Right renal pelvis (tissue), 4 donors: ENCODE data around the gene CRELD1. TPM values are rescaled to one million over a fixed set of nuclear protein-coding genes. Genes with fewer than 3 reads are reported as not detected.
A peak's percentile ranks its signal among the peaks of the same experiment; 100 is the strongest.
"Not testable (repeated sequence)": the region's sequence is repeated elsewhere in the genome, so short reads cannot be mapped to it uniquely, and the experiment has no call there.

Source experiments
- DNase-seq, 4 donors: peaks; one replicate each; pipeline ENCODE4 v3.0.0-alpha.2; 2013; ENCODE audit warnings: low read depth in 4 of 4, low spot score in 3 of 4, missing footprints in 1 of 4
- polyA plus RNA-seq, 4 donors: library from polyadenylated mRNA; unstranded; fragments of 120-200 nt; gene quantifications; one replicate each; pipeline ENCODE4 v1.2.1, GENCODE V29; 2013; ENCODE audit not compliant: insufficient read length in 4 of 4

Gene CRELD1
- 10 to 100 TPM; 53.9 to 62.1 (median 58.8) TPM for polyA plus RNA-seq

- DNase-seq, result peak; percentile 87 to 92 (median 90)
These were observed at the start of gene CRELD1 for GRCh38 chr3:9933561-9934234. Gene CRELD1, plus strand, starts transcription at chr3:9933834. Its CDS starts 605 bp downstream, at chr3:9934439.

GRCh38 chr3:9884555-9885165, 49.0 kb upstream of the CRELD1 start:
- DNase-seq, result no peak

GRCh38 chr3:9886328-9886727, 47.3 kb upstream of the CRELD1 start:
- DNase-seq, result no peak

GRCh38 chr3:9887480-9887879, 46.2 kb upstream of the CRELD1 start:
- no peak for DNase-seq

GRCh38 chr3:9888540-9888939, 45.1 kb upstream of the CRELD1 start:
- no peak for DNase-seq

- no peak for DNase-seq
These were observed 44.2 kb upstream of the CRELD1 start for GRCh38 chr3:9889405-9889804.

GRCh38 chr3:9890249-9891071, 43.2 kb upstream of the CRELD1 start, which contains the start of gene JAGN1:
Gene JAGN1, plus strand, starts transcription at chr3:9890610. Its CDS starts 113 bp downstream, at chr3:9890723.
- DNase-seq, result peak; percentile 81 to 85 (median 82)

GRCh38 chr3:9891072-9891622, 42.5 kb upstream of the CRELD1 start:
- DNase-seq, result no peak

GRCh38 chr3:9893739-9894138, 39.9 kb upstream of the CRELD1 start:
- DNase-seq, result no peak

GRCh38 chr3:9895715-9896114, 37.9 kb upstream of the CRELD1 start:
- not testable (repeated sequence) for DNase-seq

GRCh38 chr3:9896755-9897407, 36.8 kb upstream of the CRELD1 start:
- DNase-seq, result not testable (repeated sequence)

- DNase-seq, result peak in 1 of 4 donors; percentile 43
These were observed 35.9 kb upstream of the CRELD1 start for GRCh38 chr3:9897408-9898372.

- no peak for DNase-seq
These were observed 35.0 kb upstream of the CRELD1 start for GRCh38 chr3:9898467-9899241.

GRCh38 chr3:9899289-9899791, 34.3 kb upstream of the CRELD1 start:
- DNase-seq, result no peak

GRCh38 chr3:9900965-9901415, 32.6 kb upstream of the CRELD1 start:
- DNase-seq, result not testable (repeated sequence)

GRCh38 chr3:9901967-9902366, 31.7 kb upstream of the CRELD1 start:
- DNase-seq, result no peak

- DNase-seq, result no peak
These were observed 31.0 kb upstream of the CRELD1 start, which contains the start of gene IL17RE for GRCh38 chr3:9902372-9903237. Gene IL17RE, plus strand, starts transcription at chr3:9902848. Its CDS starts 85 bp downstream, at chr3:9902933.
